CD14-positive monocyte (primary cell): ENCODE data around the gene PPP1R1A. TPM values are rescaled to one million over a fixed set of nuclear protein-coding genes. Genes with fewer than 3 reads are reported as not detected.

ENCODE experiments used
- DNase-seq, 3 donors: peaks; one replicate each; pipeline ENCODE4 v3.0.0-alpha.2; 2011 to 2022
- H2AFZ ChIP-seq: 2 replicates; pipeline ENCODE4 v1.6.0; 2012; ENCODE audit warnings: mild to moderate bottlenecking, low read depth, low read length, inconsistent platforms; ENCODE audit not compliant: insufficient read depth, poor library complexity, severe bottlenecking
- H3K27ac ChIP-seq, 2 donors: 1 replicate in 1 of 2; 2 replicates in 1 of 2; pipeline ENCODE4 v1.5.1; 2012 to 2013; ENCODE audit warnings: low read length in 2 of 2, control low read depth in 1 of 2, inconsistent platforms in 1 of 2, low read depth in 1 of 2, mild to moderate bottlenecking in 1 of 2
- H3K27me3 ChIP-seq, 2 donors: one replicate each; pipeline versions ENCODE4 v1.6.0 to v1.6.1; 2011 to 2013; ENCODE audit warnings: low read length in 2 of 2; ENCODE audit not compliant: control insufficient read depth in 2 of 2, insufficient read depth in 2 of 2
- H3K36me3 ChIP-seq, 2 donors: replicated peaks in 1 of 2; 1 replicate in 1 of 2; 2 replicates in 1 of 2; pipeline versions ENCODE4 v1.5.1 to v1.6.1; 2012 to 2013; ENCODE audit warnings: low read length in 2 of 2, control low read depth in 1 of 2, inconsistent platforms in 1 of 2, mild to moderate bottlenecking in 1 of 2; ENCODE audit not compliant: insufficient read depth in 2 of 2, control insufficient read depth in 1 of 2
- H3K4me1 ChIP-seq, 2 donors: 1 replicate in 1 of 2; 2 replicates in 1 of 2; pipeline versions ENCODE4 v1.5.1 to v1.6.1; 2012 to 2013; ENCODE audit warnings: low read length in 2 of 2, control low read depth in 1 of 2, inconsistent platforms in 1 of 2, mild to moderate bottlenecking in 1 of 2, moderate library complexity in 1 of 2; ENCODE audit not compliant: insufficient read depth in 2 of 2, control insufficient read depth in 1 of 2
- H3K4me2 ChIP-seq: replicated peaks from 2 replicates; pipeline ENCODE3; 2012; ENCODE audit warnings: low read length, moderate library complexity, mild to moderate bottlenecking; ENCODE audit not compliant: poor library complexity, severe bottlenecking; ENCODE audit errors: extremely low read depth
- H3K4me3 ChIP-seq, 3 experiments: fragments of 200-600 bp in 1 of 3; sonication (generic) in 1 of 3; replicated peaks in 1 of 3; 1 replicate in 2 of 3; 2 replicates in 1 of 3; pipeline ENCODE4 v1.5.1; 2011 to 2013; ENCODE audit warnings: low read length in 3 of 3, mild to moderate bottlenecking in 3 of 3, control low read depth in 2 of 3, low read depth in 2 of 3, inconsistent platforms in 1 of 3, moderate library complexity in 1 of 3
- H3K79me2 ChIP-seq: 2 replicates; pipeline ENCODE4 v1.6.0; 2012; ENCODE audit warnings: mild to moderate bottlenecking, control low read depth, inconsistent platforms, low read length, moderate library complexity; ENCODE audit not compliant: insufficient read depth
- H3K9ac ChIP-seq: 2 replicates; pipeline ENCODE4 v1.6.0; 2017; ENCODE audit warnings: low read length, mild to moderate bottlenecking; ENCODE audit not compliant: insufficient read depth, poor library complexity, severe bottlenecking
- H3K9me3 ChIP-seq, 2 donors: replicated peaks in 1 of 2; 1 replicate in 1 of 2; 2 replicates in 1 of 2; pipeline versions ENCODE4 v1.5.1 to v1.6.1; 2012 to 2013; ENCODE audit warnings: low read length in 2 of 2, control low read depth in 1 of 2; ENCODE audit not compliant: control insufficient read depth in 1 of 2, insufficient read depth in 1 of 2
- H4K20me1 ChIP-seq: 2 replicates; pipeline ENCODE4 v1.6.0; 2012; ENCODE audit warnings: mild to moderate bottlenecking, low read length, control low read depth, moderate library complexity; ENCODE audit not compliant: insufficient read depth
- H3K27ac Mint-ChIP-seq, 7 donors: one replicate each; pipeline ENCODE4 v1.8.0; 2020; ENCODE audit warnings: mild to moderate bottlenecking in 7 of 7, mixed read lengths in 7 of 7, moderate library complexity in 6 of 7, inconsistent platforms in 2 of 7
- H3K27me3 Mint-ChIP-seq, 3 donors: one replicate each; pipeline ENCODE4 v1.8.0; 2021 to 2022; ENCODE audit warnings: low read depth in 3 of 3, mild to moderate bottlenecking in 3 of 3, mixed read lengths in 3 of 3, moderate library complexity in 3 of 3, inconsistent platforms in 1 of 3
- H3K36me3 Mint-ChIP-seq, 2 donors: one replicate each; pipeline ENCODE4 v1.8.0; 2020; ENCODE audit warnings: mixed read lengths in 2 of 2, inconsistent platforms in 1 of 2, mild to moderate bottlenecking in 1 of 2
- H3K4me1 Mint-ChIP-seq: one replicate; pipeline ENCODE4 v1.8.0; 2020; ENCODE audit warnings: mild to moderate bottlenecking, mixed read lengths
- H3K4me3 Mint-ChIP-seq, 2 donors: one replicate each; pipeline ENCODE4 v1.8.0; 2020; ENCODE audit warnings: mild to moderate bottlenecking in 2 of 2, mixed read lengths in 2 of 2, moderate library complexity in 1 of 2
- H3K9me3 Mint-ChIP-seq, 7 donors: one replicate each; pipeline ENCODE4 v1.8.0; 2020 to 2022; ENCODE audit warnings: mixed read lengths in 7 of 7, mild to moderate bottlenecking in 6 of 7, moderate library complexity in 6 of 7, inconsistent platforms in 2 of 7
- CTCF ChIP-seq: fragments of 200-600 bp; IDR thresholded peaks from one replicate; pipeline ENCODE4 v1.8.0; 2022; ENCODE audit warnings: antibody characterized with exemption, mild to moderate bottlenecking
- WGBS: methylation state at CpG from one replicate; pipeline ENCODE4 v1.1.5; 2013; ENCODE audit warnings: missing lambda C conversion rate; ENCODE audit not compliant: insufficient coverage; 5-methylcytosine and 5-hydroxymethylcytosine counted together
- intact Hi-C, 2 donors: fragments of 100-400 bp; cut with micrococcal nuclease; formaldehyde crosslinking; loops; one replicate each; pipeline versions ENCODE4 v1.15.0 to v1.15.1; 2023
- polyA plus RNA-seq, 3 donors: library from polyadenylated mRNA; depleted of rRNA in 1 of 3; unstranded in 2 of 3; stranded (reverse) in 1 of 3; fragments of 300-500 nt in 2 of 3; fragments of >200 nt in 1 of 3; fragmentation: Illumina TruSeq in 2 of 3; gene quantifications; 1 replicate in 2 of 3; 2 replicates in 1 of 3; pipeline ENCODE4 v1.2.3, GENCODE V29; 2012 to 2021

The PPP1R1A gene
- polyA plus RNA-seq, 3 donors = not detected

GRCh38 chr12:54602661-54603060, 14.2 kb upstream of the PPP1R1A start:
- no peaks in the 10 kb centered on the region for H3K9me3 Mint-ChIP-seq
- H3K27me3 Mint-ChIP-seq = peaks cover 3 to 14% (median 9%) of the 10 kb centered on the region in 3 donors
- no peaks in the 10 kb centered on the region for H4K20me1 ChIP-seq
- H3K4me1 Mint-ChIP-seq = peaks cover 7% of the 10 kb centered on the region
- H3K4me3 Mint-ChIP-seq = no peak overlapping the region
- no peak overlapping the region for H3K27ac ChIP-seq
- TF ChIP-seq CTCF = no peak
- no peaks in the 10 kb centered on the region for H3K79me2 ChIP-seq
- no peaks in the 10 kb centered on the region for H3K36me3 ChIP-seq
- no peaks in the 10 kb centered on the region for H3K4me1 ChIP-seq
- no peaks in the 10 kb centered on the region for H3K9me3 ChIP-seq
- WGBS = 100% methylated on average over 1 of the region's 2 CpGs
- H3K36me3 Mint-ChIP-seq = no peaks in the 10 kb centered on the region
- H3K9ac ChIP-seq = no peak overlapping the region
- no peak overlapping the region for H3K4me2 ChIP-seq
- H3K27ac Mint-ChIP-seq = no peak overlapping the region
- no peak overlapping the region for H2AFZ ChIP-seq
- intact Hi-C loops = no loop called here
- no peak overlapping the region for H3K4me3 ChIP-seq
- H3K27me3 ChIP-seq = no peaks in the 10 kb centered on the region
- DNase-seq = no peak

- Histone ChIP-seq H3K4me3 (no peak overlapping the region), H3K9ac (no peak overlapping the region), H4K20me1 (no peaks in the 10 kb centered on the region), H3K27ac (no peak overlapping the region), H2AFZ (no peak overlapping the region), H3K4me1 (no peaks in the 10 kb centered on the region), H3K4me2 (no peak overlapping the region), H3K36me3 (no peaks in the 10 kb centered on the region), H3K9me3 (no peaks in the 10 kb centered on the region), H3K27me3 (no peaks in the 10 kb centered on the region), H3K79me2 (no peaks in the 10 kb centered on the region)
- intact Hi-C loops = no loop called here
- 91% methylated on average over 2 of the region's 4 CpGs for WGBS
- TF ChIP-seq CTCF = no peak
- Mint-ChIP-seq H3K27me3 (peaks cover 1 to 9% (median 9%) of the 10 kb centered on the region in 3 donors), H3K4me1 (peaks cover 7% of the 10 kb centered on the region), H3K27ac (peak overlapping the region in 1 of 7 donors; percentile 13), H3K36me3 (no peaks in the 10 kb centered on the region), H3K9me3 (no peaks in the 10 kb centered on the region), H3K4me3 (no peak overlapping the region)
- DNase-seq = no peak
Observed at GRCh38 chr12:54601841-54602240, 13.4 kb upstream of the PPP1R1A start.
